HepG2 (cell line): ENCODE measurements around the gene INO80C. TPM values are rescaled to one million over a fixed set of nuclear protein-coding genes. Genes with fewer than 3 reads are reported as not detected.
A peak's percentile ranks its signal among the peaks of the same experiment; 100 is the strongest.

Experiments used
- FOXM1 ChIP-seq: sonication (generic); formaldehyde crosslinking; IDR thresholded peaks from 2 replicates; pipeline ENCODE4 v1.5.0; 2020; ENCODE audit warnings: missing genetic modification reagents
- HOXA5 ChIP-seq: sonication (generic); formaldehyde crosslinking; IDR thresholded peaks from 2 replicates; pipeline ENCODE4 v1.4.0; 2020; ENCODE audit warnings: missing genetic modification reagents
- MED13 ChIP-seq: sonication (generic); formaldehyde crosslinking; IDR thresholded peaks from 2 replicates; pipeline ENCODE4 v1.5.0; 2020; ENCODE audit warnings: missing genetic modification reagents
- MLLT10 ChIP-seq: sonication (generic); formaldehyde crosslinking; IDR thresholded peaks from 2 replicates; pipeline ENCODE4 v1.4.0; 2020; ENCODE audit warnings: missing genetic modification reagents
- MTA3 ChIP-seq: sonication (generic); formaldehyde crosslinking; IDR thresholded peaks from 2 replicates; pipeline ENCODE4 v1.4.0; 2020; ENCODE audit warnings: missing genetic modification reagents
- PHF5A ChIP-seq: IDR thresholded peaks from one replicate; pipeline ENCODE4 v1.6.1; 2018; ENCODE audit warnings: low read depth, missing genetic modification reagents; ENCODE audit not compliant: unreplicated experiment
- SOX5 ChIP-seq: IDR thresholded peaks from 2 replicates; pipeline ENCODE4 v1.6.1; 2016; ENCODE audit warnings: borderline replicate concordance
- SP1 ChIP-seq, 2 experiments: fragments of 450-650 bp in 1 of 2; sonication (generic) in 1 of 2; formaldehyde crosslinking in 1 of 2; IDR thresholded peaks; 2 replicates each; pipeline versions ENCODE4 v1.4.0 to v1.6.1; 2016 to 2020; ENCODE audit warnings: missing genetic modification reagents in 1 of 2
- STAG1 ChIP-seq: sonication (generic); formaldehyde crosslinking; IDR thresholded peaks from 2 replicates; pipeline ENCODE4 v1.4.0; 2020; ENCODE audit warnings: missing genetic modification reagents
- TBX2 ChIP-seq: sonication (generic); formaldehyde crosslinking; IDR thresholded peaks from 2 replicates; pipeline ENCODE4 v1.5.0; 2020; ENCODE audit warnings: missing genetic modification reagents, mild to moderate bottlenecking, borderline replicate concordance
- THAP11 ChIP-seq: IDR thresholded peaks from 2 replicates; pipeline ENCODE4 v1.6.1; 2016; ENCODE audit warnings: missing biosample characterization, missing genetic modification reagents
- ZFP1 ChIP-seq: IDR thresholded peaks from 2 replicates; pipeline ENCODE4 v1.6.1; 2016
- ZNF282 ChIP-seq: fragments of 450-650 bp; IDR thresholded peaks from 2 replicates; pipeline ENCODE4 v1.6.1; 2018; ENCODE audit not compliant: partially characterized antibody
- ZNF337 ChIP-seq: sonication (generic); formaldehyde crosslinking; IDR thresholded peaks from 2 replicates; pipeline ENCODE4 v1.5.1; 2020; ENCODE audit warnings: missing genetic modification reagents, low read depth, mild to moderate bottlenecking, borderline replicate concordance
- ZNF34 ChIP-seq: sonication (generic); formaldehyde crosslinking; IDR thresholded peaks from 2 replicates; pipeline ENCODE4 v1.4.0; 2020; ENCODE audit warnings: mild to moderate bottlenecking, missing genetic modification reagents, borderline replicate concordance
- ZNF713 ChIP-seq: sonication (generic); formaldehyde crosslinking; IDR thresholded peaks from 2 replicates; pipeline ENCODE4 v1.4.0; 2020; ENCODE audit warnings: mild to moderate bottlenecking, missing genetic modification reagents
- polyA plus RNA-seq, 8 experiments: library from polyadenylated mRNA; depleted of rRNA in 3 of 8; stranded (reverse) in 7 of 8; unstranded in 1 of 8; fragments of >200 nt; fragmentation: Illumina TruSeq in 4 of 8; extraction: Trizol in 4 of 8; gene quantifications; 2 replicates each; pipeline versions ENCODE4 v1.2.1 to v1.2.3, GENCODE V29; 2011 to 2016; ENCODE audit warnings: low read depth in 4 of 8, missing spikeins in 1 of 8, mixed read lengths in 1 of 8; ENCODE audit not compliant: insufficient read depth in 1 of 8
- total RNA-seq, 5 experiments: library from RNA; depleted of rRNA; stranded (reverse); fragments of >200 nt; fragmentation: Illumina TruSeq; extraction: Trizol; gene quantifications; 2 replicates each; pipeline ENCODE4 v1.2.3, GENCODE V29; 2016; ENCODE audit warnings: low read depth in 1 of 5
- TF ChIP-seq, protein P1 (sequence below): sonication (generic); formaldehyde crosslinking; IDR thresholded peaks from 2 replicates; pipeline ENCODE4 v1.5.1; 2020; ENCODE audit warnings: missing genetic modification reagents, mild to moderate bottlenecking, borderline replicate concordance
- TF ChIP-seq, protein P2 (sequence below): IDR thresholded peaks from 2 replicates; pipeline ENCODE4 v1.6.1; 2016; ENCODE audit warnings: mild to moderate bottlenecking
- TF ChIP-seq, protein P3 (sequence below), 2 experiments: fragments of 450-650 bp in 1 of 2; sonication (generic) in 1 of 2; formaldehyde crosslinking in 1 of 2; IDR thresholded peaks; 2 replicates each; pipeline versions ENCODE4 v1.6.1 to v1.8.0; 2016 to 2022; ENCODE audit warnings: antibody characterized with exemption in 1 of 2, mild to moderate bottlenecking in 1 of 2, missing genetic modification reagents in 1 of 2

Gene INO80C
- total and polyA plus RNA-seq, 2 of the 13 experiments (the other 11 are each of a cell fraction or from before 2014, with no cell fraction given): 8.2 to 15.4 TPM

DNA sequence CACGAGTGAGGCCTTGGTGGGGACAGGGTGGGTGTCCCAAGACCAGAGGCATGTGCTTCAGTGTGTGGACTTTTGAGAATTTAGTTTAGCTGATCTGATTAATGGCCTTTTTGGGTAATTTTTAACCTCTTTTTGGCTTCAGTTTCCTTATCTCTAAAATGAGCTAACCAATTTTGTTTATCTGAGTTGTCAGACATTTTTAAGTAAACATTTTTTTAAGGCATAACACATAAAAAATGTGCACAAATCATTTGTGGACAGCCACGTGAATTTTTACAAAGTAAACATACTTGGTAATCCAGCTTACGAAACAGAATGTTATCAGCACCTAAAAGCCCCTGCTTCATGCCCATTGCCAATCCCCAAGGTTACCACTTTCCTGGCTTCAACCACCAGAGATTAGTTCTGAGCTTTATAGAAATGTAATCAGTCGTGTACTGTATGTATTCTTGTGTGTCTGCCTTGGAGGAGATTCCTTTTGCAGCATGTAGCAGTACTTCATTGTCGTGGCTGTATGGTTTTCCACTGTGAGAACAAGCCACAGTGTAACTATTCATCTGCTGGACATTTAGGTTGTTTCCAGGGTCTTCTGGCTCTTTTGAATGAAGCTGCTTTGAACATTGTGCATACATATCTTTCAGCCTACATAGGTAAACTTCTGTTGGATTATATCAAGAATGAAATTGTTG is 8.4 kb upstream of the INO80C start (continued):
- TF ChIP-seq SP1 (IDR thresholded peaks at IDR 0.05): no peak
- TF ChIP-seq SP1 (CRISPR knock-in tag; IDR thresholded peaks at IDR 0.05): no peak
- no peak for TF ChIP-seq MTA3
- TF ChIP-seq, protein P1, sequence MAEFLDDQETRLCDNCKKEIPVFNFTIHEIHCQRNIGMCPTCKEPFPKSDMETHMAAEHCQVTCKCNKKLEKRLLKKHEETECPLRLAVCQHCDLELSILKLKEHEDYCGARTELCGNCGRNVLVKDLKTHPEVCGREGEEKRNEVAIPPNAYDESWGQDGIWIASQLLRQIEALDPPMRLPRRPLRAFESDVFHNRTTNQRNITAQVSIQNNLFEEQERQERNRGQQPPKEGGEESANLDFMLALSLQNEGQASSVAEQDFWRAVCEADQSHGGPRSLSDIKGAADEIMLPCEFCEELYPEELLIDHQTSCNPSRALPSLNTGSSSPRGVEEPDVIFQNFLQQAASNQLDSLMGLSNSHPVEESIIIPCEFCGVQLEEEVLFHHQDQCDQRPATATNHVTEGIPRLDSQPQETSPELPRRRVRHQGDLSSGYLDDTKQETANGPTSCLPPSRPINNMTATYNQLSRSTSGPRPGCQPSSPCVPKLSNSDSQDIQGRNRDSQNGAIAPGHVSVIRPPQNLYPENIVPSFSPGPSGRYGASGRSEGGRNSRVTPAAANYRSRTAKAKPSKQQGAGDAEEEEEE (CRISPR knock-in tag): no peak
- no peak for TF ChIP-seq ZNF282
- peak; percentile 59; the same call in 1 of the 2 replicates for TF ChIP-seq HOXA5 (CRISPR knock-in tag)
- no peak for TF ChIP-seq MED13
- no peak for TF ChIP-seq THAP11 (CRISPR knock-in tag)
- TF ChIP-seq STAG1 (CRISPR knock-in tag): no peak
- no peak for TF ChIP-seq FOXM1 (CRISPR knock-in tag)
- TF ChIP-seq PHF5A: no peak
- TF ChIP-seq, protein P2, sequence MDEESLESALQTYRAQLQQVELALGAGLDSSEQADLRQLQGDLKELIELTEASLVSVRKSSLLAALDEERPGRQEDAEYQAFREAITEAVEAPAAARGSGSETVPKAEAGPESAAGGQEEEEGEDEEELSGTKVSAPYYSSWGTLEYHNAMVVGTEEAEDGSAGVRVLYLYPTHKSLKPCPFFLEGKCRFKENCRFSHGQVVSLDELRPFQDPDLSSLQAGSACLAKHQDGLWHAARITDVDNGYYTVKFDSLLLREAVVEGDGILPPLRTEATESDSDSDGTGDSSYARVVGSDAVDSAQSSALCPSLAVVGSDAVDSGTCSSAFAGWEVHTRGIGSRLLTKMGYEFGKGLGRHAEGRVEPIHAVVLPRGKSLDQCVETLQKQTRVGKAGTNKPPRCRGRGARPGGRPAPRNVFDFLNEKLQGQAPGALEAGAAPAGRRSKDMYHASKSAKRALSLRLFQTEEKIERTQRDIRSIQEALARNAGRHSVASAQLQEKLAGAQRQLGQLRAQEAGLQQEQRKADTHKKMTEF: no peak
- TF ChIP-seq, protein P3, sequence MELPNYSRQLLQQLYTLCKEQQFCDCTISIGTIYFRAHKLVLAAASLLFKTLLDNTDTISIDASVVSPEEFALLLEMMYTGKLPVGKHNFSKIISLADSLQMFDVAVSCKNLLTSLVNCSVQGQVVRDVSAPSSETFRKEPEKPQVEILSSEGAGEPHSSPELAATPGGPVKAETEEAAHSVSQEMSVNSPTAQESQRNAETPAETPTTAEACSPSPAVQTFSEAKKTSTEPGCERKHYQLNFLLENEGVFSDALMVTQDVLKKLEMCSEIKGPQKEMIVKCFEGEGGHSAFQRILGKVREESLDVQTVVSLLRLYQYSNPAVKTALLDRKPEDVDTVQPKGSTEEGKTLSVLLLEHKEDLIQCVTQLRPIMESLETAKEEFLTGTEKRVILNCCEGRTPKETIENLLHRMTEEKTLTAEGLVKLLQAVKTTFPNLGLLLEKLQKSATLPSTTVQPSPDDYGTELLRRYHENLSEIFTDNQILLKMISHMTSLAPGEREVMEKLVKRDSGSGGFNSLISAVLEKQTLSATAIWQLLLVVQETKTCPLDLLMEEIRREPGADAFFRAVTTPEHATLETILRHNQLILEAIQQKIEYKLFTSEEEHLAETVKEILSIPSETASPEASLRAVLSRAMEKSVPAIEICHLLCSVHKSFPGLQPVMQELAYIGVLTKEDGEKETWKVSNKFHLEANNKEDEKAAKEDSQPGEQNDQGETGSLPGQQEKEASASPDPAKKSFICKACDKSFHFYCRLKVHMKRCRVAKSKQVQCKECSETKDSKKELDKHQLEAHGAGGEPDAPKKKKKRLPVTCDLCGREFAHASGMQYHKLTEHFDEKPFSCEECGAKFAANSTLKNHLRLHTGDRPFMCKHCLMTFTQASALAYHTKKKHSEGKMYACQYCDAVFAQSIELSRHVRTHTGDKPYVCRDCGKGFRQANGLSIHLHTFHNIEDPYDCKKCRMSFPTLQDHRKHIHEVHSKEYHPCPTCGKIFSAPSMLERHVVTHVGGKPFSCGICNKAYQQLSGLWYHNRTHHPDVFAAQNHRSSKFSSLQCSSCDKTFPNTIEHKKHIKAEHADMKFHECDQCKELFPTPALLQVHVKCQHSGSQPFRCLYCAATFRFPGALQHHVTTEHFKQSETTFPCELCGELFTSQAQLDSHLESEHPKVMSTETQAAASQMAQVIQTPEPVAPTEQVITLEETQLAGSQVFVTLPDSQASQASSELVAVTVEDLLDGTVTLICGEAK (IDR thresholded peaks at IDR 0.05): no peak
- TF ChIP-seq, protein P3 (CRISPR knock-in tag; IDR thresholded peaks at IDR 0.05): no peak
- no peak for TF ChIP-seq MLLT10 (CRISPR knock-in tag)
- TF ChIP-seq ZNF337 (CRISPR knock-in tag): no peak
- no peak for TF ChIP-seq ZNF34 (CRISPR knock-in tag)
- no peak for TF ChIP-seq SOX5
- TF ChIP-seq ZFP1 (CRISPR knock-in tag): no peak
- TF ChIP-seq TBX2: no peak
- no peak for TF ChIP-seq ZNF713 (CRISPR knock-in tag)
